Astrocyte of the hippocampus (primary cell): Measurements from ENCODE around the gene STEAP4.

Experiments used
- DNase-seq: peaks from one replicate; pipeline ENCODE4 v3.0.0; 2011; ENCODE audit warnings: low read depth, low spot score

The STEAP4 gene

GRCh38 chr7:88306590-88307048, at the start of gene STEAP4:
STEAP4 (minus strand) TSS chr7:88306894; CDS start chr7:88284269, 22,625 bp downstream.
- peak; percentile 50 for DNase-seq

- DNase-seq = no peak
Measured at GRCh38 chr7:88355011-88355410, 48.3 kb upstream of the STEAP4 start.

GRCh38 chr7:88350118-88350517, 43.4 kb upstream of the STEAP4 start:
- DNase-seq = no peak

- no peak for DNase-seq
Measured at GRCh38 chr7:88347517-88347916, 40.8 kb upstream of the STEAP4 start.

- DNase-seq = no peak
Measured at GRCh38 chr7:88347090-88347489, 40.4 kb upstream of the STEAP4 start.

GRCh38 chr7:88346357-88346756, 39.7 kb upstream of the STEAP4 start:
- no peak for DNase-seq

- DNase-seq = peak; percentile 72
Measured at GRCh38 chr7:88344956-88345832, 38.5 kb upstream of the STEAP4 start.

GRCh38 chr7:88344271-88344670, 37.6 kb upstream of the STEAP4 start:
- no peak for DNase-seq

GRCh38 chr7:88339195-88339922, 32.7 kb upstream of the STEAP4 start:
- no peak for DNase-seq

- DNase-seq = no peak
Measured at GRCh38 chr7:88338503-88338902, 31.8 kb upstream of the STEAP4 start.

GRCh38 chr7:88337572-88337971, 30.9 kb upstream of the STEAP4 start:
- peak; percentile 40 for DNase-seq

GRCh38 chr7:88331322-88331721, 24.6 kb upstream of the STEAP4 start:
- DNase-seq = no peak

- DNase-seq = no peak
Measured at GRCh38 chr7:88329532-88330463, 23.1 kb upstream of the STEAP4 start.

GRCh38 chr7:88328787-88329186, 22.1 kb upstream of the STEAP4 start:
- no peak for DNase-seq

GRCh38 chr7:88324699-88325098, 18.0 kb upstream of the STEAP4 start:
- no peak for DNase-seq

GRCh38 chr7:88322151-88322550, 15.5 kb upstream of the STEAP4 start:
- no peak for DNase-seq

- no peak for DNase-seq
Measured at GRCh38 chr7:88321694-88322093, 15.0 kb upstream of the STEAP4 start.

GRCh38 chr7:88318196-88318595, 11.5 kb upstream of the STEAP4 start:
- DNase-seq = no peak

GRCh38 chr7:88317422-88317821, 10.7 kb upstream of the STEAP4 start:
- DNase-seq = no peak

- DNase-seq = no peak
Measured at GRCh38 chr7:88316456-88316855, 9.8 kb upstream of the STEAP4 start.

- no peak for DNase-seq
Measured at GRCh38 chr7:88315522-88315921, 8.8 kb upstream of the STEAP4 start.

GRCh38 chr7:88314061-88314491, 7.4 kb upstream of the STEAP4 start:
- no peak for DNase-seq
